SU-DHL-6 (cell line): ENCODE measurements around the gene COMT.

Source experiments
- EZH2phosphoT487 ChIP-seq: fragments of 200-600 bp; sonication (generic), shearing (Covaris generic); conservative IDR thresholded peaks from 2 replicates; pipeline ENCODE4 v1.6.1; 2018; ENCODE audit warnings: mild to moderate bottlenecking, antibody characterized with exemption, low read length, moderate library complexity, mixed read lengths
- TF ChIP-seq, protein P1 (sequence below): fragments of 200-600 bp; sonication (generic); IDR thresholded peaks from one replicate; pipeline ENCODE4 v1.5.1; 2017; ENCODE audit warnings: antibody characterized with exemption, mild to moderate bottlenecking, low read length, moderate library complexity; ENCODE audit not compliant: insufficient read depth, poor library complexity, severe bottlenecking

DNA sequence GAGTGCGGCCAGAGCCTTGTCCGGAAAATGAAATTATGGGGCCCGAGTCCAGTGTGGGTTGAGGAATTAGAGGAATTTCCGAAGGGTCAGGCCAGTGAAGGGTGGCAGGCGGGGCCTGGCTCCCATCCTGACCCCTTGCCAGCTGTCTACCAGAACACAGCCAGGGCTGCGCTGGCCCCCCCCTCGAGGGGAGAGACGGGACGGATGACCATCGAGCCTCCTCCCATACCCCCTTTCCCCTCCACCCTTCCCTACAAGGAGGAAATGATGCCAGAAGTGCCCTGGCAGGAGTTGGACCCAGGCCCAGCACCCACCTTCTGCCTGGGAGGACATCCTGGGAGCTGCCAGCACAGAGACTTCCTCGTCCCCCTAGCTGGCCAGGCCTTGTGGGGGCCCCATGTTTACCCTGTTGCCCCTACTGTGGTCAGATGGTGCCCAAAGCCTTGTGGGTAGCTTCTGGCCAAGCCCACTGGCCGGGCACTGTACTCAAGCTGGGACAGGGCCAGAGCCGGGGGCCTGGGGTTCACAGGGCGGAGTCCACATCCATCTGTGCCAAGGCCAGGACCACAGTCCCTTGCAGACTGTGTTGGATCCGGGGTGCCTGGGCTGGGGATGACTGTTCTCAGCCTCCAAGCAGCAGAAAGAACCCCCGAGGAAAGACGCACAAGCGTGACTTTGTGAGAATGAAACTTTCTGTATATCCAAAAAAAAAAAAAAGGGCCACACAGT is 54.2 kb downstream of the COMT start:
- TF ChIP-seq, protein P1, sequence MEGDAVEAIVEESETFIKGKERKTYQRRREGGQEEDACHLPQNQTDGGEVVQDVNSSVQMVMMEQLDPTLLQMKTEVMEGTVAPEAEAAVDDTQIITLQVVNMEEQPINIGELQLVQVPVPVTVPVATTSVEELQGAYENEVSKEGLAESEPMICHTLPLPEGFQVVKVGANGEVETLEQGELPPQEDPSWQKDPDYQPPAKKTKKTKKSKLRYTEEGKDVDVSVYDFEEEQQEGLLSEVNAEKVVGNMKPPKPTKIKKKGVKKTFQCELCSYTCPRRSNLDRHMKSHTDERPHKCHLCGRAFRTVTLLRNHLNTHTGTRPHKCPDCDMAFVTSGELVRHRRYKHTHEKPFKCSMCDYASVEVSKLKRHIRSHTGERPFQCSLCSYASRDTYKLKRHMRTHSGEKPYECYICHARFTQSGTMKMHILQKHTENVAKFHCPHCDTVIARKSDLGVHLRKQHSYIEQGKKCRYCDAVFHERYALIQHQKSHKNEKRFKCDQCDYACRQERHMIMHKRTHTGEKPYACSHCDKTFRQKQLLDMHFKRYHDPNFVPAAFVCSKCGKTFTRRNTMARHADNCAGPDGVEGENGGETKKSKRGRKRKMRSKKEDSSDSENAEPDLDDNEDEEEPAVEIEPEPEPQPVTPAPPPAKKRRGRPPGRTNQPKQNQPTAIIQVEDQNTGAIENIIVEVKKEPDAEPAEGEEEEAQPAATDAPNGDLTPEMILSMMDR: no peak
- no peak for TF ChIP-seq EZH2phosphoT487
